Stomach (tissue), 9 donors: Measurements from ENCODE around the gene RIBC2. TPM values are rescaled to one million over a fixed set of nuclear protein-coding genes. Genes with fewer than 3 reads are reported as not detected.

ENCODE experiments used
- DNase-seq, 2 donors: peaks; one replicate each; pipeline versions ENCODE4 v3.0.0 to v3.0.0-alpha.2; 2013 to 2019
- H3K27ac ChIP-seq, 5 donors: fragments of 200-600 bp in 4 of 5; sonication (generic) in 4 of 5; one replicate each; pipeline ENCODE4 v1.5.1; 2013 to 2019; ENCODE audit warnings: mild to moderate bottlenecking in 1 of 5, moderate library complexity in 1 of 5
- H3K27me3 ChIP-seq, 3 donors: fragments of 200-600 bp; sonication (generic); one replicate each; pipeline ENCODE4 v1.5.1; 2017 to 2019; ENCODE audit warnings: mixed run types in 1 of 3
- H3K36me3 ChIP-seq, 4 donors: fragments of 200-600 bp; sonication (generic); 1 replicate in 3 of 4; 2 replicates in 1 of 4; pipeline ENCODE4 v1.5.1; 2016 to 2019
- H3K4me1 ChIP-seq, 4 donors: fragments of 200-600 bp; sonication (generic); one replicate each; pipeline ENCODE4 v1.5.1; 2016 to 2019
- H3K4me3 ChIP-seq, 4 donors: fragments of 200-600 bp; sonication (generic) in 3 of 4; one replicate each; pipeline ENCODE4 v1.5.1; 2016 to 2019; ENCODE audit warnings: mild to moderate bottlenecking in 1 of 4
- H3K9me3 ChIP-seq, 4 donors: fragments of 200-600 bp; sonication (generic); one replicate each; pipeline ENCODE4 v1.5.1; 2016 to 2019
- CTCF ChIP-seq, 7 experiments: fragments of 450-650 bp in 4 of 7; fragments of 200-600 bp in 3 of 7; sonication (generic) in 3 of 7; IDR thresholded peaks; one replicate each; pipeline ENCODE4 v1.5.1; 2016 to 2019; ENCODE audit warnings: antibody characterized with exemption in 7 of 7, control low read depth in 2 of 7, mild to moderate bottlenecking in 1 of 7
- EP300 ChIP-seq: sonication (generic); formaldehyde crosslinking; IDR thresholded peaks from one replicate; pipeline ENCODE4 v1.6.1; 2017; ENCODE audit warnings: antibody characterized with exemption
- POLR2A ChIP-seq, 4 donors: fragments of 450-650 bp; IDR thresholded peaks; one replicate each; pipeline ENCODE4 v1.6.1; 2016; ENCODE audit warnings: antibody characterized with exemption in 4 of 4, control low read depth in 2 of 4, mild to moderate bottlenecking in 1 of 4, moderate library complexity in 1 of 4
- POLR2AphosphoS5 ChIP-seq, 3 donors: sonication (generic); formaldehyde crosslinking; IDR thresholded peaks; one replicate each; pipeline ENCODE4 v1.6.1; 2016; ENCODE audit warnings: antibody characterized with exemption in 3 of 3
- WGBS, 5 donors: extraction: QIAGEN DNeasy Blood & Tissue Kit in 3 of 5; methylation state at CpG; one replicate each; pipeline versions ENCODE4 v1.1.5 to v1.1.7; 2013 to 2018; 5-methylcytosine and 5-hydroxymethylcytosine counted together
- intact Hi-C: fragments of 100-400 bp; cut with DNase I; formaldehyde crosslinking; loops from one replicate; pipeline ENCODE4 v1.15.1; 2023; ENCODE audit warnings: low total_unique reads
- polyA plus RNA-seq, 3 donors: library from polyadenylated mRNA; stranded (reverse); fragments of 200-250 nt; gene quantifications; one replicate each; pipeline ENCODE4 v1.2.3, GENCODE V29; 2013
- total RNA-seq, 5 donors: library from RNA; depleted of rRNA; stranded (reverse); fragments of >200 nt; gene quantifications; one replicate each; pipeline versions ENCODE4 v1.1.0 to v1.2.3, GENCODE V29; 2014 to 2016
- donor health status: healthy with polysubstance abuse.
- donor health status: Bipolar disorder and iron deficiency.
- donor health status: healthy.

RIBC2 gene
- total and polyA plus RNA-seq, 8 donors: 0.45 to 13.0 (median 0.76) TPM; not detected in 1

DNA sequence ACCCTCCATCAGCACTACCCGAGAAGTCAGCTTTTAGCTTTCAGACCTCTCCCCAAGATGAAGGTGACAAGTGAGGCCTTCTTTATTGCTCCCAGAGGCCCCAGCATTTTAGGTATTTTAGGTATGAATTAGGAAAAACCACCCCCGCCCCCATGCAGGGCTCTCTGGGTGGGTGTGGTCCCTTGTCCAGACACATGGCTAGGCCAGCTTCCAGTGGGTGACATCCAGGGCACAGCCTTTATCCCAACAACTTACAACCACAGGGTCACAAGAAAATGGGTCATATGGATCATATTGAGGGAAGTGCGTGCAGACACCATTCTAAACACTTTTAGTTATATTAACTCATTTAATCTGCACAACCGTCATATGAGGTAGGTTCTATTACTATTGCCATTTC is 42.1 kb downstream of the RIBC2 start:
- WGBS, 5 donors: 86 to 92% (median 90%) methylated on average over 4 of the region's 4 CpGs
- Histone ChIP-seq H3K4me3 (no peak overlapping the region), H3K4me1 (peaks cover 0 to 13% (median 5%) of the 10 kb centered on the region in 4 donors), H3K9me3 (no peaks in the 10 kb centered on the region), H3K36me3 (no peaks in the 10 kb centered on the region), H3K27ac (no peak overlapping the region), H3K27me3 (peaks cover 0 to 5% (median 0%) of the 10 kb centered on the region in 3 donors)
- intact Hi-C loops: no loop called here
- DNase-seq: no peak
- TF ChIP-seq POLR2A (IDR thresholded peaks at IDR 0.05) (no peak), POLR2AphosphoS5 (IDR thresholded peaks at IDR 0.05) (no peak), EP300 (no peak)

DNA sequence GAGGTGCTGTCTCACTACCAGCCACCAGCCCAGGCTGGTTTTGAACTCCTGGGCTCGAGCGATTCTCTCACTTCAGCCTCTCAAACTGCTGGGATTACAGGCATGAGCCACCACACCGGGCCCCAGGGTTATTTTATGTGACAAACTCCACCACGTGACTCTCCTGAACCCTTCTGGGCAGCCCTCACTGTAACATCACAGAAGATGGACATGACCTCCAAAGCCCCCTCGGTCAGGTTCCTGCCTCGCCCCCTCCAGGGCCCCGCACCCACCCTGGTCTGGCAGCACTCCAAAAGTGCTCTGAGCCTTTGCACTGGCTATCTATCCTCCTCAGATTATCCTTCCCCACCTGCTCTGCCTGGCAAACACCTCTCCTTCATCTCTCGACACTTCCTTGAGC is 43.3 kb downstream of the RIBC2 start:
- H3K4me1 ChIP-seq: peaks cover 0 to 13% (median 3%) of the 10 kb centered on the region in 4 donors
- intact Hi-C loops: no loop called here
- no peaks in the 10 kb centered on the region for H3K36me3 ChIP-seq
- H3K4me3 ChIP-seq: no peak overlapping the region
- WGBS, 5 donors: 69 to 81% (median 71%) methylated on average over 8 of the region's 8 CpGs
- H3K27me3 ChIP-seq: peaks cover 0 to 5% (median 0%) of the 10 kb centered on the region in 3 donors
- peak overlapping the region in 1 of 5 donors; percentile 60 for H3K27ac ChIP-seq
- no peak for DNase-seq
- H3K9me3 ChIP-seq: no peaks in the 10 kb centered on the region
- TF ChIP-seq POLR2A (IDR thresholded peaks at IDR 0.05): no peak
- TF ChIP-seq CTCF (IDR thresholded peaks at IDR 0.05): no peak
- no peak for TF ChIP-seq POLR2AphosphoS5 (IDR thresholded peaks at IDR 0.05)
- TF ChIP-seq EP300: no peak

GRCh38 chr22:45458532-45458931 is 45.0 kb downstream of the RIBC2 start:
- peaks cover 0 to under 1% (median 0%) of the 10 kb centered on the region in 4 donors for H3K9me3 ChIP-seq
- H3K27me3 ChIP-seq: peaks cover 0 to 5% (median 0%) of the 10 kb centered on the region in 3 donors
- H3K27ac ChIP-seq: peak overlapping the region in 1 of 5 donors; percentile 60
- H3K4me1 ChIP-seq: peaks cover 0 to 11% (median 1%) of the 10 kb centered on the region in 4 donors
- no peaks in the 10 kb centered on the region for H3K36me3 ChIP-seq
- no peak for DNase-seq
- TF ChIP-seq CTCF (IDR thresholded peaks at IDR 0.05) (no peak), EP300 (no peak), POLR2AphosphoS5 (IDR thresholded peaks at IDR 0.05) (no peak), POLR2A (IDR thresholded peaks at IDR 0.05) (no peak)
- WGBS, 5 donors: 94 to 97% (median 95%) methylated on average over 12 to 13 of the region's 13 CpGs
- intact Hi-C loops: no loop called here
- no peak overlapping the region for H3K4me3 ChIP-seq

- Histone ChIP-seq H3K27ac (peak overlapping the region in 3 of 5 donors; percentile 74 to 80 (median 75)), H3K4me1 (peaks cover 0 to 11% (median 0%) of the 10 kb centered on the region in 4 donors), H3K27me3 (peaks cover 0 to 5% (median 0%) of the 10 kb centered on the region in 3 donors), H3K9me3 (peaks cover 0 to 6% (median 0%) of the 10 kb centered on the region in 4 donors), H3K36me3 (no peaks in the 10 kb centered on the region), H3K4me3 (no peak overlapping the region)
- 85 to 93% (median 93%) methylated on average over 8 of the region's 8 CpGs for WGBS, 5 donors
- intact Hi-C loops: no loop called here
- no peak for DNase-seq
- no peak for TF ChIP-seq POLR2AphosphoS5 (IDR thresholded peaks at IDR 0.05)
- no peak for TF ChIP-seq CTCF (IDR thresholded peaks at IDR 0.05)
- TF ChIP-seq EP300: no peak
These were observed 45.7 kb downstream of the RIBC2 start for GRCh38 chr22:45459235-45459634.
